WTC11 (cell line): Measurements from ENCODE around the gene LRCH4. TPM values are rescaled to one million over a fixed set of nuclear protein-coding genes. Genes with fewer than 3 reads are reported as not detected.
A peak's percentile ranks its signal among the peaks of the same experiment; 100 is the strongest.

ENCODE experiments used
- ATAC-seq: fragments of 200-7000 bp; cut with Tn5 transposase; 2 replicates; pipeline ENCODE4 v1.10.0; 2021; ENCODE audit warnings: mild to moderate bottlenecking, moderate library complexity
- CTCF ChIA-PET: fragments of 300-600 bp; sonication (Branson Sonifier 250); formaldehyde crosslinking; loops from one replicate; lab custom pipeline; 2021; ENCODE audit warnings: antibody characterized with exemption; lab: Charles Lee
- POLR2A ChIA-PET: fragments of 350-600 bp; sonication (Branson Sonifier 250); formaldehyde crosslinking; loops from one replicate; lab custom pipeline; 2021; ENCODE audit warnings: antibody characterized with exemption; lab: Charles Lee
- DNase-seq: peaks from one replicate; pipeline ENCODE4 v3.0.0; 2021; ENCODE audit warnings: low spot score
- H3K27ac Mint-ChIP-seq: 2 replicates; pipeline ENCODE4 v1.8.0; 2021; ENCODE audit warnings: mixed read lengths
- H3K27me3 Mint-ChIP-seq: 2 replicates; pipeline ENCODE4 v1.8.0; 2021; ENCODE audit warnings: low read depth, mild to moderate bottlenecking, moderate library complexity, mixed read lengths
- H3K36me3 Mint-ChIP-seq: 2 replicates; pipeline ENCODE4 v1.8.0; 2021; ENCODE audit warnings: mixed read lengths
- H3K4me1 Mint-ChIP-seq: 2 replicates; pipeline ENCODE4 v1.8.0; 2022; ENCODE audit warnings: mixed read lengths
- H3K4me3 Mint-ChIP-seq: 2 replicates; pipeline ENCODE4 v1.8.0; 2021; ENCODE audit warnings: mild to moderate bottlenecking, moderate library complexity, mixed read lengths
- H3K9me3 Mint-ChIP-seq: 2 replicates; pipeline ENCODE4 v1.8.0; 2021; ENCODE audit warnings: mixed read lengths
- CBFB ChIP-seq: sonication (generic); formaldehyde crosslinking; IDR thresholded peaks from 2 replicates; pipeline ENCODE4 v1.8.1; 2022; ENCODE audit warnings: mild to moderate bottlenecking, low read depth, missing genetic modification reagents
- CREB1 ChIP-seq: sonication (generic); formaldehyde crosslinking; IDR thresholded peaks from 2 replicates; pipeline ENCODE4 v1.8.0; 2023; ENCODE audit warnings: mild to moderate bottlenecking, missing genetic modification reagents
- E2F1 ChIP-seq: sonication (generic); formaldehyde crosslinking; IDR thresholded peaks from 2 replicates; pipeline ENCODE4 v1.8.0; 2022; ENCODE audit warnings: mild to moderate bottlenecking, missing genetic modification reagents
- ERG ChIP-seq: fragments of 250-450 bp; sonication (Bioruptor Pico); IDR thresholded peaks from 2 replicates; pipeline ENCODE4 v1.8.0; 2021; ENCODE audit warnings: mild to moderate bottlenecking
- ESRRA ChIP-seq: sonication (generic); formaldehyde crosslinking; IDR thresholded peaks from 2 replicates; pipeline ENCODE4 v1.8.1; 2022; ENCODE audit warnings: mild to moderate bottlenecking, missing genetic modification reagents, borderline replicate concordance
- ETV6 ChIP-seq: sonication (generic); formaldehyde crosslinking; IDR thresholded peaks from 2 replicates; pipeline ENCODE4 v1.8.1; 2022; ENCODE audit warnings: mild to moderate bottlenecking, missing genetic modification reagents
- GTF2I ChIP-seq: fragments of 250-450 bp; sonication (Bioruptor Pico); conservative IDR thresholded peaks from 2 replicates; pipeline ENCODE4 v1.4.0; 2021; ENCODE audit warnings: mild to moderate bottlenecking
- JAZF1 ChIP-seq: fragments of 250-450 bp; sonication (Bioruptor Pico); IDR thresholded peaks from 2 replicates; pipeline ENCODE4 v1.9.0; 2021; ENCODE audit warnings: moderate library complexity, mild to moderate bottlenecking, inconsistent platforms
- JUN ChIP-seq: sonication (generic); formaldehyde crosslinking; IDR thresholded peaks from 2 replicates; pipeline ENCODE4 v1.8.0; 2023; ENCODE audit warnings: mild to moderate bottlenecking, missing genetic modification reagents
- MYBL2 ChIP-seq: sonication (generic); formaldehyde crosslinking; IDR thresholded peaks from 2 replicates; pipeline ENCODE4 v1.8.1; 2023; ENCODE audit warnings: mild to moderate bottlenecking, moderate library complexity, missing genetic modification reagents
- NFATC4 ChIP-seq: fragments of 250-450 bp; sonication (Bioruptor Pico); IDR thresholded peaks from 2 replicates; pipeline ENCODE4 v1.9.0; 2021; ENCODE audit warnings: mild to moderate bottlenecking
- NR1H2 ChIP-seq: sonication (generic); formaldehyde crosslinking; IDR thresholded peaks from 2 replicates; pipeline ENCODE4 v1.9.0; 2021; ENCODE audit warnings: mild to moderate bottlenecking, moderate library complexity, missing genetic modification reagents
- OVOL2 ChIP-seq: fragments of 250-450 bp; sonication (Bioruptor Pico); IDR thresholded peaks from 2 replicates; pipeline ENCODE4 v1.9.0; 2021; ENCODE audit warnings: mild to moderate bottlenecking, borderline replicate concordance
- PRDM15 ChIP-seq: sonication (generic); formaldehyde crosslinking; IDR thresholded peaks from 2 replicates; pipeline ENCODE4 v1.8.0; 2022; ENCODE audit warnings: missing genetic modification reagents
- RORB ChIP-seq: fragments of 250-450 bp; sonication (Bioruptor Pico); IDR thresholded peaks from 2 replicates; pipeline ENCODE4 v1.9.0; 2021; ENCODE audit warnings: mild to moderate bottlenecking
- SMAD3 ChIP-seq: sonication (generic); formaldehyde crosslinking; IDR thresholded peaks from 2 replicates; pipeline ENCODE4 v1.8.0; 2022; ENCODE audit warnings: missing genetic modification reagents, mild to moderate bottlenecking, borderline replicate concordance
- SOX15 ChIP-seq: fragments of 250-450 bp; sonication (Bioruptor Pico); IDR thresholded peaks from 2 replicates; pipeline ENCODE4 v1.9.0; 2021; ENCODE audit warnings: mild to moderate bottlenecking
- ZMAT4 ChIP-seq: fragments of 250-450 bp; sonication (Bioruptor Pico); IDR thresholded peaks from 2 replicates; pipeline ENCODE4 v1.9.0; 2021; ENCODE audit warnings: mild to moderate bottlenecking
- ZNF423 ChIP-seq: fragments of 250-450 bp; sonication (Bioruptor Pico); IDR thresholded peaks from 2 replicates; pipeline ENCODE4 v2.1.2; 2022; ENCODE audit warnings: mild to moderate bottlenecking, moderate library complexity
- total RNA-seq: library from RNA; stranded (reverse); gene quantifications from 3 replicates; pipeline ENCODE4 v1.2.3, GENCODE V29; 2021
- TF ChIP-seq, protein P1 (sequence below): sonication (generic); formaldehyde crosslinking; IDR thresholded peaks from 2 replicates; pipeline ENCODE4 v1.8.0; 2022; ENCODE audit warnings: mild to moderate bottlenecking, missing genetic modification reagents
- TF ChIP-seq, protein P2 (sequence below): sonication (generic); formaldehyde crosslinking; IDR thresholded peaks from 2 replicates; pipeline ENCODE4 v1.8.0; 2023; ENCODE audit warnings: missing genetic modification reagents

LRCH4 gene
- total RNA-seq, 1 experiment from 2014 or later: 56.7 TPM

DNA sequence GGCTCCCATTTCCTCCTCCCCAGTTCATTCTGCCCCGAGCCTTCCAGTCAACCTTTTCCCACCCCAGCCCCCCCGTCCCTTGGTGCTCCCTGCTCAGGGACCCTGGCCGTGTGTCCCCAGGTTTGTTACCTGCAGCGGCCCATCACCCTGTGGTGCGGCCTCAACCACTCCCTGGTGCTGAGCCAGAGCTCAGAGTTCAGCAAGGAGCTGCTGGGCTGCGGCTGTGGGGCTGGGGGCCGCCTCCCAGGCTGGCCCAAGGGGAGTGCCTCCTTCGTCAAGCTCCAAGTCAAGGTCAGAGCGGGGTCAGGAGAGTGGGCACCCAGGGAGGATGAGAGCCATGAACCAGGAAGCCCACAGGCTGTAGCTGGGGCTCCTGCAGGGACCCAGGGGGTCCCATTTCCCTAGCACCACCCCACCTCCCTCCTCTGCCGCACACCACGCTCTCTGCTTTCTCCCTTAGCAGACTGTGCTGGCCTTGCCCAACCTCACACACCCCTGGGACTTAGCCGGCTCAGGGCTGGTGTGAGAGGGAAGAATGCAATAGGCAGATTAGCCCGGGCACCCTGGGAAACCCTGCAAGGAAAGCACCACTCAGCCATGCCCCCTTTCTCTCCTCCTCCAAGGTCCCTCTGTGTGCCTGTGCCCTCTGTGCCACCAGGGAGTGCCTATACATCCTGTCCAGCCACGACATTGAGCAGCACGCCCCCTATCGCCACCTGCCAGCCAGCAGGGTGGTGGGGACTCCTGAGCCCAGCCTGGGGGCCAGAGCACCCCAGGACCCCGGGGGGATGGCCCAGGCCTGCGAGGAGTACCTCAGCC lies 14.2 kb upstream of the LRCH4 start:
- CTCF ChIA-PET: interaction anchor here (2.1 kb wide), 1 partner anchor 105 kb away, joined by 6 read pairs; the partner anchor contains the start of gene POP7
- DNase-seq (peak; percentile 50), ATAC-seq (no peak)
- Mint-ChIP-seq H3K4me3 (no peak overlapping the region), H3K9me3 (no peaks in the 10 kb centered on the region), H3K4me1 (peaks cover 32% of the 10 kb centered on the region), H3K36me3 (peaks cover 15% of the 10 kb centered on the region), H3K27me3 (peaks cover 10% of the 10 kb centered on the region), H3K27ac (no peak overlapping the region)
- TF ChIP-seq MYBL2 (no peak), SOX15 (CRISPR knock-in tag) (no peak), JAZF1 (CRISPR knock-in tag) (no peak), CREB1 (CRISPR knock-in tag) (no peak), ZNF423 (CRISPR knock-in tag) (no peak), PRDM15 (CRISPR knock-in tag) (no peak), SMAD3 (CRISPR knock-in tag) (no peak), ESRRA (CRISPR knock-in tag) (no peak), RORB (CRISPR knock-in tag) (no peak), NFATC4 (no peak), OVOL2 (no peak)
- TF ChIP-seq, protein P1, sequence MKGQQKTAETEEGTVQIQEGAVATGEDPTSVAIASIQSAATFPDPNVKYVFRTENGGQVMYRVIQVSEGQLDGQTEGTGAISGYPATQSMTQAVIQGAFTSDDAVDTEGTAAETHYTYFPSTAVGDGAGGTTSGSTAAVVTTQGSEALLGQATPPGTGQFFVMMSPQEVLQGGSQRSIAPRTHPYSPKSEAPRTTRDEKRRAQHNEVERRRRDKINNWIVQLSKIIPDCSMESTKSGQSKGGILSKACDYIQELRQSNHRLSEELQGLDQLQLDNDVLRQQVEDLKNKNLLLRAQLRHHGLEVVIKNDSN (CRISPR knock-in tag): no peak
- POLR2A ChIA-PET: interaction anchor here (1.0 kb wide), 1 partner anchor 12 kb away, joined by 3 read pairs; the partner anchor contains the start of gene MOSPD3

- peaks cover 24% of the 10 kb centered on the region for H3K27me3 Mint-ChIP-seq
- DNase-seq (no peak), ATAC-seq (no peak)
- ChIA-PET POLR2A (no interaction called here), CTCF (interaction anchor here (1.0 kb wide), 1 partner anchor 255 kb away, joined by 3 read pairs; no protein-coding TSS in a partner anchor)
- peaks cover 26% of the 10 kb centered on the region for H3K4me1 Mint-ChIP-seq
- no peak overlapping the region; the same call in 1 of the 2 replicates for H3K27ac Mint-ChIP-seq
- H3K9me3 Mint-ChIP-seq: no peaks in the 10 kb centered on the region
- no peak overlapping the region for H3K4me3 Mint-ChIP-seq
- H3K36me3 Mint-ChIP-seq: peaks cover 15% of the 10 kb centered on the region
- TF ChIP-seq ZMAT4 (CRISPR knock-in tag): no peak
- no peak for TF ChIP-seq GTF2I (CRISPR knock-in tag)
- TF ChIP-seq E2F1 (CRISPR knock-in tag): no peak
- no peak for TF ChIP-seq ERG (CRISPR knock-in tag)
- no peak for TF ChIP-seq PRDM15 (CRISPR knock-in tag)
- TF ChIP-seq, protein P1 (CRISPR knock-in tag): no peak
- no peak for TF ChIP-seq CBFB (CRISPR knock-in tag)
- TF ChIP-seq OVOL2: no peak
- no peak for TF ChIP-seq ETV6 (CRISPR knock-in tag)
- TF ChIP-seq NFATC4: no peak
- no peak for TF ChIP-seq NR1H2
- TF ChIP-seq, protein P2, sequence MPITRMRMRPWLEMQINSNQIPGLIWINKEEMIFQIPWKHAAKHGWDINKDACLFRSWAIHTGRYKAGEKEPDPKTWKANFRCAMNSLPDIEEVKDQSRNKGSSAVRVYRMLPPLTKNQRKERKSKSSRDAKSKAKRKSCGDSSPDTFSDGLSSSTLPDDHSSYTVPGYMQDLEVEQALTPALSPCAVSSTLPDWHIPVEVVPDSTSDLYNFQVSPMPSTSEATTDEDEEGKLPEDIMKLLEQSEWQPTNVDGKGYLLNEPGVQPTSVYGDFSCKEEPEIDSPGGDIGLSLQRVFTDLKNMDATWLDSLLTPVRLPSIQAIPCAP (CRISPR knock-in tag): no peak
- no peak for TF ChIP-seq JUN
These were observed 12.5 kb upstream of the LRCH4 start for GRCh38 chr7:100598425-100598824.
